Mesenchymal stem cell (in vitro differentiated cells and primary cell): ENCODE results near the gene ARL11.

Source experiments
- DNase-seq: peaks from one replicate; pipeline ENCODE4 v3.0.0-alpha.2; 2013
- H2AFZ ChIP-seq: one replicate; pipeline ENCODE4 v1.6.1; 2013; ENCODE audit warnings: low read depth, mild to moderate bottlenecking, control low read depth, inconsistent platforms, low read length, moderate library complexity
- H2AK5ac ChIP-seq: 2 replicates; pipeline ENCODE4 v1.6.1; 2013; ENCODE audit warnings: low read length, moderate library complexity, mild to moderate bottlenecking, inconsistent platforms; ENCODE audit not compliant: severe bottlenecking
- H2BK120ac ChIP-seq: one replicate; pipeline ENCODE4 v1.6.1; 2013; ENCODE audit warnings: low read depth, mild to moderate bottlenecking, inconsistent platforms, low read length, moderate library complexity
- H2BK12ac ChIP-seq, 2 experiments: one replicate each; pipeline ENCODE4 v1.6.1; 2013; ENCODE audit warnings: inconsistent platforms in 2 of 2, low read length in 2 of 2, mild to moderate bottlenecking in 2 of 2, moderate library complexity in 2 of 2, control low read depth in 1 of 2
- H2BK15ac ChIP-seq: one replicate; pipeline ENCODE4 v1.6.1; 2013; ENCODE audit warnings: mild to moderate bottlenecking, low read depth, inconsistent platforms; ENCODE audit not compliant: poor library complexity, severe bottlenecking
- H2BK5ac ChIP-seq: 2 replicates; pipeline ENCODE4 v1.6.1; 2013; ENCODE audit warnings: low read depth, mild to moderate bottlenecking, low read length, control low read depth, inconsistent platforms; ENCODE audit not compliant: poor library complexity, severe bottlenecking
- H3K14ac ChIP-seq, 2 experiments: one replicate each; pipeline ENCODE4 v1.6.1; 2013; ENCODE audit warnings: inconsistent platforms in 2 of 2, low read length in 2 of 2, control low read depth in 1 of 2, mild to moderate bottlenecking in 1 of 2, moderate library complexity in 1 of 2
- H3K18ac ChIP-seq, 2 experiments: one replicate each; pipeline ENCODE4 v1.6.1; 2013; ENCODE audit warnings: inconsistent platforms in 2 of 2, low read length in 2 of 2, control low read depth in 1 of 2, low read depth in 1 of 2, mild to moderate bottlenecking in 1 of 2
- H3K23ac ChIP-seq, 2 experiments: one replicate each; pipeline ENCODE4 v1.6.1; 2013; ENCODE audit warnings: inconsistent platforms in 2 of 2, low read length in 2 of 2, mild to moderate bottlenecking in 2 of 2, moderate library complexity in 2 of 2, control low read depth in 1 of 2
- H3K27ac ChIP-seq: 2 replicates; pipeline ENCODE4 v1.5.1; 2013; ENCODE audit warnings: mild to moderate bottlenecking, moderate library complexity, low read length, control low read depth, inconsistent platforms; ENCODE audit not compliant: poor library complexity, severe bottlenecking
- H3K27me3 ChIP-seq, 2 experiments: 2 replicates each; pipeline versions ENCODE4 v1.6.1 to v1.7.0; 2013; ENCODE audit warnings: low read length in 2 of 2, mild to moderate bottlenecking in 2 of 2, moderate library complexity in 2 of 2, control low read depth in 1 of 2, inconsistent platforms in 1 of 2; ENCODE audit not compliant: control insufficient read depth in 1 of 2, insufficient read depth in 1 of 2
- H3K36me3 ChIP-seq, 2 experiments: 2 replicates each; pipeline versions ENCODE4 v1.6.1 to v1.7.0; 2013; ENCODE audit warnings: low read length in 2 of 2, control low read depth in 1 of 2, inconsistent platforms in 1 of 2, low read depth in 1 of 2, mild to moderate bottlenecking in 1 of 2; ENCODE audit not compliant: insufficient read depth in 2 of 2, control insufficient read depth in 1 of 2
- H3K4ac ChIP-seq, 2 experiments: one replicate each; pipeline ENCODE4 v1.6.1; 2013; ENCODE audit warnings: inconsistent platforms in 2 of 2, low read length in 2 of 2, mild to moderate bottlenecking in 2 of 2, moderate library complexity in 2 of 2, control low read depth in 1 of 2, low read depth in 1 of 2
- H3K4me1 ChIP-seq: 2 replicates; pipeline ENCODE4 v1.6.1; 2013; ENCODE audit warnings: low read depth, low read length, control low read depth; ENCODE audit not compliant: control insufficient read depth, insufficient read depth
- H3K4me2 ChIP-seq: 2 replicates; pipeline ENCODE4 v1.6.1; 2013; ENCODE audit warnings: low read length, mild to moderate bottlenecking, inconsistent platforms; ENCODE audit not compliant: poor library complexity, severe bottlenecking
- H3K4me3 ChIP-seq, 2 experiments: 2 replicates each; pipeline versions ENCODE4 v1.5.1 to v1.7.0; 2013; ENCODE audit warnings: low read length in 2 of 2, mild to moderate bottlenecking in 2 of 2, control low read depth in 1 of 2, low read depth in 1 of 2; ENCODE audit not compliant: insufficient read depth in 1 of 2
- H3K79me1 ChIP-seq: replicated peaks from 2 replicates; pipeline ENCODE4 v1.6.1; 2013; ENCODE audit warnings: mild to moderate bottlenecking, control low read depth, low read length, inconsistent platforms; ENCODE audit not compliant: poor library complexity, severe bottlenecking
- H3K9ac ChIP-seq: 2 replicates; pipeline ENCODE4 v1.7.0; 2013; ENCODE audit warnings: mild to moderate bottlenecking, low read length, moderate library complexity
- H3K9me3 ChIP-seq: 2 replicates; pipeline ENCODE4 v1.7.0; 2013; ENCODE audit warnings: mild to moderate bottlenecking, low read length; ENCODE audit not compliant: control insufficient read depth
- H4K8ac ChIP-seq: one replicate; pipeline ENCODE4 v1.6.1; 2013; ENCODE audit warnings: inconsistent platforms, mild to moderate bottlenecking, low read length, moderate library complexity
- H4K91ac ChIP-seq: one replicate; pipeline ENCODE4 v1.6.1; 2013; ENCODE audit warnings: mild to moderate bottlenecking, low read length, inconsistent platforms
- WGBS: methylation state at CpG from one replicate; pipeline ENCODE4 v1.1.7; 2013; ENCODE audit warnings: mixed read lengths; 5-methylcytosine and 5-hydroxymethylcytosine counted together

ARL11 gene

GRCh38 chr13:49667773-49668172 is 39.5 kb downstream of the ARL11 start:
- Histone ChIP-seq H4K8ac (no peak overlapping the region), H4K91ac (no peak overlapping the region), H3K9ac (peak overlapping the region; percentile 9), H2BK12ac (no peak overlapping the region), H3K27me3 (no peaks in the 10 kb centered on the region), H3K79me1 (peaks cover 33% of the 10 kb centered on the region), H2BK120ac (no peak overlapping the region), H2BK15ac (no peak overlapping the region), H2AK5ac (no peak overlapping the region), H3K18ac (no peak overlapping the region), H3K4me2 (no peak overlapping the region), H3K9me3 (no peaks in the 10 kb centered on the region), H3K23ac (no peak overlapping the region), H3K36me3 (peaks cover 14 to 17% of the 10 kb centered on the region in 2 experiments), H3K14ac (no peak overlapping the region), H3K27ac (no peak overlapping the region), H3K4ac (no peak overlapping the region), H2BK5ac (no peak overlapping the region), H2AFZ (no peak overlapping the region), H3K4me3 (no peak overlapping the region), H3K4me1 (peaks cover 4% of the 10 kb centered on the region)
- WGBS: 84% methylated on average over 2 of the region's 2 CpGs
- no peak for DNase-seq

GRCh38 chr13:49669735-49670309 is 41.5 kb downstream of the ARL11 start:
- Histone ChIP-seq H3K27ac (no peak overlapping the region), H2BK15ac (no peak overlapping the region), H3K4ac (no peak overlapping the region), H4K91ac (no peak overlapping the region), H3K18ac (no peak overlapping the region), H2BK5ac (no peak overlapping the region), H3K23ac (no peak overlapping the region), H3K9ac (peak overlapping the region; percentile 11), H4K8ac (no peak overlapping the region), H3K9me3 (no peaks in the 10 kb centered on the region), H2AFZ (no peak overlapping the region), H3K79me1 (peaks cover 31% of the 10 kb centered on the region), H3K14ac (no peak overlapping the region), H2AK5ac (no peak overlapping the region), H3K4me1 (peaks cover 4% of the 10 kb centered on the region), H3K36me3 (peaks cover 16 to 17% of the 10 kb centered on the region in 2 experiments), H3K4me2 (no peak overlapping the region), H2BK120ac (no peak overlapping the region), H2BK12ac (no peak overlapping the region), H3K4me3 (no peak overlapping the region), H3K27me3 (no peaks in the 10 kb centered on the region)
- WGBS: 66% methylated on average over 4 of the region's 5 CpGs
- peak; percentile 82 for DNase-seq

- H2AFZ ChIP-seq: no peak overlapping the region
- peaks cover 4% of the 10 kb centered on the region for H3K4me1 ChIP-seq
- no peak overlapping the region for H2BK5ac ChIP-seq
- H3K9me3 ChIP-seq: no peaks in the 10 kb centered on the region
- H3K79me1 ChIP-seq: peaks cover 35% of the 10 kb centered on the region
- H2BK12ac ChIP-seq: no peak overlapping the region
- H3K36me3 ChIP-seq: peaks cover 10 to 17% of the 10 kb centered on the region in 2 experiments
- no peak overlapping the region for H3K23ac ChIP-seq
- H3K4ac ChIP-seq: no peak overlapping the region
- H3K18ac ChIP-seq: no peak overlapping the region
- H3K4me3 ChIP-seq: no peak overlapping the region
- H3K14ac ChIP-seq: no peak overlapping the region
- no peak overlapping the region for H4K91ac ChIP-seq
- no peak overlapping the region for H4K8ac ChIP-seq
- H3K27me3 ChIP-seq: no peaks in the 10 kb centered on the region
- DNase-seq: no peak
- no peak overlapping the region for H3K4me2 ChIP-seq
- no peak overlapping the region for H3K27ac ChIP-seq
- no peak overlapping the region for H3K9ac ChIP-seq
- 90% methylated on average over 4 of the region's 5 CpGs for WGBS
- H2AK5ac ChIP-seq: no peak overlapping the region
- no peak overlapping the region for H2BK15ac ChIP-seq
- H2BK120ac ChIP-seq: no peak overlapping the region
These were observed 42.5 kb downstream of the ARL11 start for GRCh38 chr13:49670828-49671227.

DNA sequence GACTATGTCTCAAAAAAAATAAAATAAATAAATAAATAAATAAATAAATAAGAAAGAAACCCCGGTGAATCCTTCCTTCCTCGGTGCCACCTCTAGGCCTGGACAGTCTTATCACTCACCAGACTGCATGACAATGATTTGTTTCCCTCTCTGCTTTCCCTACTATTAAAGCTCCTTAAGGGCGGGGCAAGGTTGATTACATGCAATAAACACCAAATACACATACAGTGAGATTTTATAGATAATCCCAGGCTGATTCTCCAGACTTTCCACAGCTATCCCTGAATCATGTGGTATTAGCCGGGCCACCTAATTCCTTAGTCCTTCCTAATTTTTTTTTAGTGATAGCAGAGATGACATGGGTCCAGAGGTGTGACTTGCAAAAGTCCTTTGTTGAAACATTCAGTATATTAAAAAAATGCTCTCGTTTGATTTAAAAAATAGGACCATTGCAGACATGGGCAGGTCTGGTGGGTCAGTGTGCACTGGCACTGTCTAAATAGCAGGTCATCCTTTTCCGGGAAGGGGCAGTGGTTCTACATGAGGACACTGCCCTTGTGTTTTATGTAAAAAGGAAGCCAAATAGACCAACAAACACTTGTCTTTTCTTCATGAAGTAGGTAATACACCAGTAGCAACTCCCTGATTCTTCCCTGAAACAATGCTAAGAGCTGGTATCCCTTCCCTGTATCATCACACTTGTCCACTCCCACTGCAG is 48.4 kb downstream of the ARL11 start:
- H3K4me3 ChIP-seq: no peak overlapping the region
- H3K18ac ChIP-seq: no peak overlapping the region
- no peak overlapping the region for H2AK5ac ChIP-seq
- DNase-seq: no peak
- peaks cover 7 to 13% of the 10 kb centered on the region in 2 experiments for H3K36me3 ChIP-seq
- no peak overlapping the region for H2BK12ac ChIP-seq
- H2BK120ac ChIP-seq: no peak overlapping the region
- no peaks in the 10 kb centered on the region for H3K4me1 ChIP-seq
- H3K79me1 ChIP-seq: peaks cover 37% of the 10 kb centered on the region
- no peaks in the 10 kb centered on the region for H3K27me3 ChIP-seq
- no peaks in the 10 kb centered on the region for H3K9me3 ChIP-seq
- no peak overlapping the region for H3K4ac ChIP-seq
- H4K91ac ChIP-seq: no peak overlapping the region
- H3K14ac ChIP-seq: no peak overlapping the region
- H3K9ac ChIP-seq: no peak overlapping the region
- H3K23ac ChIP-seq: no peak overlapping the region
- H3K4me2 ChIP-seq: no peak overlapping the region
- H2BK15ac ChIP-seq: no peak overlapping the region
- no peak overlapping the region for H2AFZ ChIP-seq
- H3K27ac ChIP-seq: no peak overlapping the region
- 92% methylated on average over 5 of the region's 6 CpGs for WGBS
- H4K8ac ChIP-seq: peak overlapping the region; percentile 51
- H2BK5ac ChIP-seq: no peak overlapping the region
